GM19468 (cell line): ENCODE data around the gene GPR35.
"Not testable (repeated sequence)": the region's sequence is repeated elsewhere in the genome, so short reads cannot be mapped to it uniquely, and the experiment has no call there.

Experiments used
- ATAC-seq: cut with Tn5 transposase; IDR thresholded peaks from one replicate; pipeline ENCODE4 v1.9.1; 2021; ENCODE audit warnings: mild to moderate bottlenecking, moderate library complexity, moderate number of reproducible peaks; ENCODE audit not compliant: unreplicated experiment; ENCODE audit errors: extremely low read depth

GPR35 gene

GRCh38 chr2:240601831-240602160 lies 23.5 kb upstream of the GPR35 start:
- ATAC-seq: no peak

GRCh38 chr2:240602266-240603050 lies 22.8 kb upstream of the GPR35 start:
- no peak for ATAC-seq

GRCh38 chr2:240603081-240603835 lies 22.0 kb upstream of the GPR35 start:
- no peak for ATAC-seq

- ATAC-seq: no peak
Observed at GRCh38 chr2:240603846-240604245, 21.4 kb upstream of the GPR35 start.

- ATAC-seq: no peak
Observed at GRCh38 chr2:240604291-240604938, 20.9 kb upstream of the GPR35 start.

GRCh38 chr2:240604939-240605716 lies 20.2 kb upstream of the GPR35 start:
- ATAC-seq: no peak

GRCh38 chr2:240605867-240606743 lies 19.2 kb upstream of the GPR35 start:
- no peak for ATAC-seq

- no peak for ATAC-seq
Observed at GRCh38 chr2:240611601-240612210, 13.6 kb upstream of the GPR35 start.

GRCh38 chr2:240613781-240614180 lies 11.5 kb upstream of the GPR35 start:
- no peak for ATAC-seq

GRCh38 chr2:240614391-240614790 lies 10.9 kb upstream of the GPR35 start:
- ATAC-seq: no peak

- ATAC-seq: no peak
Observed at GRCh38 chr2:240615396-240615795, 9.9 kb upstream of the GPR35 start.

GRCh38 chr2:240615820-240616547 lies 9.3 kb upstream of the GPR35 start:
- no peak for ATAC-seq

- ATAC-seq: not testable (repeated sequence)
Observed at GRCh38 chr2:240616860-240617666, 8.2 kb upstream of the GPR35 start.

- ATAC-seq: no peak
Observed at GRCh38 chr2:240618776-240619175, 6.5 kb upstream of the GPR35 start.

GRCh38 chr2:240619506-240620148 lies 5.7 kb upstream of the GPR35 start:
- ATAC-seq: no peak

- no peak for ATAC-seq
Observed at GRCh38 chr2:240620149-240620731, 5.0 kb upstream of the GPR35 start.

GRCh38 chr2:240620859-240621258 lies 4.4 kb upstream of the GPR35 start:
- ATAC-seq: no peak
